ENCODE measurements around the gene CNPY4.

CNPY4 gene

GRCh38 chr7:100091411-100092181 is 27.8 kb upstream of the CNPY4 start:
- no peak for DNase-seq (ENCODE audit: low spot score)

GRCh38 chr7:100093054-100093453 is 26.4 kb upstream of the CNPY4 start:
- DNase-seq (ENCODE audit: low spot score), result no peak

GRCh38 chr7:100093498-100093897 is 25.9 kb upstream of the CNPY4 start:
- no peak for DNase-seq (ENCODE audit: low spot score)

DNA sequence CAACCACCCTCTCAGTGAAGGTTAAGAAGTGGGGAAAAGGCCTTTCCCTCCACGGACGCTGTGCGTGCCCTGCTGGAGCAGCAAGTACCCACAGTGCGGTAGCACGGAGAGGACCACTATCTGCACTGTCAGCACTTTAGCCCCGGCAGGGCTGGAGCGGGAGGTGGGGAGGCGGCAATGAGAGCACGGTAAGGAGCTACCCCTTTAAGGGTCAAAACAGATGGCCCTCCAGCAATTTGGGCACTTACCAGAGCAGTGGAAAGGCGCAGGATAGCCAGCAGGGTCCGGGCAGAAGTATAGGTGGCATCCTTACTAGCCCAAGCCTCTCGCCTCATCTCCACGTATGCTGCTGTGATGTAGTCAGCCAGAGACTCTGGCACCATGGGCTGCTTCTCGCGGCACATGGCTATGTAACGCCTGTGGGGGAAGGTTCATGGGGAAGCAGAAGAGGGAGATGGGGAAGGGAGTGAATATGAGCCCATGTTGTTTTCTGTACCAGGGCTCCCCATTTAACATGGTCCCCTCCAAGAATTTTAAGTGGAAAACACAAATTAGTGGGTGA is 25.4 kb upstream of the CNPY4 start:
- DNase-seq (ENCODE audit: low spot score), result no peak

- no peak for DNase-seq (ENCODE audit: low spot score)
Observed at GRCh38 chr7:100095289-100095688, 24.1 kb upstream of the CNPY4 start.

- DNase-seq (ENCODE audit: low spot score), result no peak
Observed at GRCh38 chr7:100095704-100096103, 23.7 kb upstream of the CNPY4 start.

DNA sequence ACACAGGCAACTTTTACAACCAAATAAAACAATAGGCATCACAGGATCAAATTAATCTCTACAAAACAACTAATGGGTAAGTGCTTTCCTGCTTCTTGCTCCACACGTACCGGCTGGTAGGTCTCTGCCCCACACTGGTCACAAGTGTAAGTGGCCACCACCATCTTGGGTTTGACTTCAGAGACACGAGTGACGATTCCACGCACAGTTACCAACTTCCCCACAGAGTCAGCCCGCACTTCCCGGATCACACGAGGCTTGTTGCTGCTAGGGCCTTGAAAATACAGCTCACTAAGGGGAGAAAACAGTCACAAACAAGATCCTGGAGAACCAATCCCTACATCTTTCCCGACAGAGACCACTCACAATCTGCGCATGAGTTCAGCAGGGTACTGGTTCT is 20.5 kb upstream of the CNPY4 start:
- DNase-seq (ENCODE audit: low spot score), result no peak

GRCh38 chr7:100099452-100099851 is 20.0 kb upstream of the CNPY4 start:
- no peak for DNase-seq (ENCODE audit: low spot score)

GRCh38 chr7:100100420-100101015 is 18.9 kb upstream of the CNPY4 start:
- DNase-seq (ENCODE audit: low spot score), result peak; percentile 97

- peak; percentile 99 for DNase-seq (ENCODE audit: low spot score)
Observed at GRCh38 chr7:100101016-100101862, 18.2 kb upstream of the CNPY4 start, which contains the start of the genes AP4M1 and MCM7. Gene AP4M1 (plus strand): TSS chr7:100101643. CDS start chr7:100101715, 72 bp downstream. Gene MCM7 (minus strand): TSS chr7:100101397. CDS start chr7:100101294, 103 bp downstream.

DNA sequence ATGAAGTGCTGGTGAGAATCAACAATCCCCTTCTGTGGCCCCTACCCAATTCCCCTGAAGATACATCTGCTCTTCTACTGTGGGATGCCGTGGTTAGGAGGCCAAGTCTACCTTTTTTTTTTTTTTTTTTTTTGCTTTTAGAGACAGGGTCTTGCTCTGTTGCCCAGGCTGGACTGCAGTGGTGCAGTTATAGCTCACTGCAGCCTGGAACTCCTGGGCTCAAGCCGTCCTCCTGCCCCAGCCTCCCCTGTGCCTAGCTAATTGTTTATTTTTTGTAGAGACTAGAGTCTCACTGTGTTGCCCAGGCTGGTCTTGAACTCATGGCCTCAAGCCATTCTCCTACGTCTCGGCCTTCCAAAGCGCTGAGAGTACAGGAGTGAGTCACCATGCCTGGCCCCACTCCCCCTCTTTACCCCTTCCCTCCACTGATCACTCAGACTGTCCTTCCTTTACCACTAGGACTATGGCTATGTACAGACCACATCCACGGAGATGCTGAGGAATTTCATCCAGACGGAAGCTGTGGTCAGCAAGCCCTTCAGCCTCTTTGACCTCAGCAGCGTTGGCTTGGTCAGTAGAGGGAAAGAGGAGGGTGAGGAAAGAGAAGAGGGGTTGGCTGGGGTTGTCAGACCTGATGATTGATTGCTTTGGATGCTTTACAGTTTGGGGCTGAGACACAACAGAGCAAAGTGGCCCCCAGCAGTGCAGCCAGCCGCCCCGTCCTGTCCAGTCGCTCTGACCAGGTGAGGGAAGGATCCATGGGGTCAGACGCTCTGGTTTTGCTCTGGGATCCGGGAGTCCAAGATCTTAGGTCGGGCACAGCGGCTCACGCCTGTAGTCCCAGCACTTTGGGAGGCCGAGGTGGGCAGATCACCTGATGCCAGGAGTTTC is 16.2 kb upstream of the CNPY4 start:
- no peak for DNase-seq (ENCODE audit: low spot score)

DNA sequence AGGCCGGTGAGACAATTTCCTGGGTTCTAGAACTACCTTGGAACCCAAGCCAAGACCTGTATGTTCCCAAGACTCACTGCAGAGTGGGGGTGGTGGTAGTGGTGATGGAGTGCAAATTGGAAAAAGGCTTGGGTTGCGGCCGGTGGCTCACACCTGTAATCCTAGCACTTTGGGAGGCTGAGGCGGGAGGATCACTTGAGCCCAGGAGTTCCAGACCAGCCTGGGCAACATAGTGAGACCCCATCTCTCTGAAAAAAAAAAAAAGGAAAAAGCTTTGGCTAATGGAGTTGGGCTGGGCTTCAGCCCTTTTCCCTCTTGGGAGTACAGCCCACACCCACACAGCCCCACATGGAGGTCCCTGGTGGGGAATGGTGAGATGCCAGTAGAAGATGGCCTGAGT is 13.9 kb upstream of the CNPY4 start:
- no peak for DNase-seq (ENCODE audit: low spot score)

- DNase-seq (ENCODE audit: low spot score), result no peak
Observed at GRCh38 chr7:100106633-100107032, 12.8 kb upstream of the CNPY4 start.

DNA sequence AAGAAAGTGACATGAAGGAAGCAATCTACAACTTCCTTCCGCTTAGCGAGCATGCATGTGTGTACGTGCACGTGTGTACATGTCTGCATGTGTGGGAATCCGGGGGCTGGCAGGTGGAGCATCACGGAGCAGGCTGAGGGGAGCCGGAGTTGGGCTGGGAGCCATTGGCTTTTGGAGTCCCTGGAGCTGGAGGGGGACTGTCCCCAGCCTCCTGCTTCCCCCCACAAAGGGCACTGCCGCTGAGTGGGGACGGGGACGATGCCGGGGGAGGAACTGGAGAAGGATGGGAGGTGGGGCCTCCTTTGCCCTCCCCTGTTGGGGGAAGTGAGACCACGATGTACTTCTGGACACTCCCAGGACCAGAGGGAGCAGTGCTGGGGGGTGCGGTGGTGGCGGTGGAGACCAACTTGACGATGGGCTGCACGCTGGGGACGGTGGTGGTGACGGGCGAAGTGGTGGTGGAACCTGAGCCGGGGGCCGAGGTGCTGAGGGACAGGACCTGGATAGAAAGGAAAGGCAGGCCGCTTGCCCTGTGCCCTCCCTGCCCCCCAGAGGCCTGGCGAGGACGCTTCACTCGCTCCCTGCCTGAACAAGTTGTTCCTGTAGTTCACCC is 12.2 kb upstream of the CNPY4 start:
- no peak for DNase-seq (ENCODE audit: low spot score)

DNA sequence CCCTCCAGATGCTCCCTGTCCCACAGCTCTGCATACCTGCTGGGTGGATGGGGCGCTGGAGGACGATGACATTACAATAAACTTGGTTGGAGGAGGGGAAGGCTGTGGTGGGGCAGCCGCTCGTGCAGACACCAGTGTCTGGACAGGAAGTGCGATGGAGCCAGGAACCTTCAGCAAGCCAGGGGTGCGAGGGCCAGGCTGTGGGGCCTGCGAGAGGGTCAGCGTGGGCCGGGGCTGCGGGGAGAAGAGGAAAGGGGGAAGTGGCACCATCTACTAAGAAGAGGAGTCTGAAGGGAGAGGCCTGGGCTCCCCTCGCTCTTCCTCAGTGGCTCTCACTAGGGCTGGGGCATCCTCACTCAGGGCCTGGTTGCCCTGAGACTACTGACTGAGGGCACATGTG is 11.5 kb upstream of the CNPY4 start:
- no peak for DNase-seq (ENCODE audit: low spot score)

- peak; percentile 59 for DNase-seq (ENCODE audit: low spot score)
Observed at GRCh38 chr7:100109521-100110163, 9.8 kb upstream of the CNPY4 start.

DNA sequence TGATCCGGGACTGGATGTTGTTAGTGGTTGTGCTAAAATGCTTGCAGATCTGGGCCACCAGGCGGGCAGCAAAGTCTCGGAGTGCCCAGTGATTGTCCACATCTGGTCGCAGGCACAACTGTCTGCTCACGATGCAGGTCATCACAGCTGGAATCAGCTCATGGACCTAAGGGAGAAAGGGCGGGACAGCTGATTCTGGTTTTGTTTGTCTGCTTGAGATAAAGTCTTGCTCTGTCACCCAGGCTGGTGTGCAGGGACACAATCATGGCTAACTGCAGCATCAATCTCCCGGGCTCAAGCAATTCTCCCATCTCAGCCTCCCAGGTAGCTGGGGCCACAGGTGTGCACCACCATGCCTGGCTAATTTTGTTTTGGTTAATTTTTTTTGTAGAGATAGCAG is 8.3 kb upstream of the CNPY4 start:
- no peak for DNase-seq (ENCODE audit: low spot score)

DNA sequence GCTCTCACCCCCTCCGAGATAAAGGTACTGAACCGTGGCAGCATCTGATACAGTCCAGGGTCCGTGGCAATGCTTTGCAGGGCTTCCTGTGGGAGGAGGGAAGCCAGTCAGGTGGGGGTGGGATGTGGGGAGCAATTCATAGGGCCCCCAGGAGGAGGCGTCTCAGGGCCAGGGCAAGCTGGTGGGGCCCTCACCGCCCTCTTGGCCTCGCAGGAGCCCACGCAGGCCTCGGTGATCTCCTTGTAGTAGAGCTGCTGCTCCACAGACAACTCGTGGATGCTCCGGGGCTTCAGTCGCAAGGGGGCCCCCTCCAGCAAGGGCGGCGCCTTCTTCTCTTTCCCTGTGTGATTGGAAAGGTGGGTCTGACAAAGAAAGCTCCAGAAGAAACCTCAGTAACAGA is 7.5 kb upstream of the CNPY4 start:
- no peak for DNase-seq (ENCODE audit: low spot score)

DNA sequence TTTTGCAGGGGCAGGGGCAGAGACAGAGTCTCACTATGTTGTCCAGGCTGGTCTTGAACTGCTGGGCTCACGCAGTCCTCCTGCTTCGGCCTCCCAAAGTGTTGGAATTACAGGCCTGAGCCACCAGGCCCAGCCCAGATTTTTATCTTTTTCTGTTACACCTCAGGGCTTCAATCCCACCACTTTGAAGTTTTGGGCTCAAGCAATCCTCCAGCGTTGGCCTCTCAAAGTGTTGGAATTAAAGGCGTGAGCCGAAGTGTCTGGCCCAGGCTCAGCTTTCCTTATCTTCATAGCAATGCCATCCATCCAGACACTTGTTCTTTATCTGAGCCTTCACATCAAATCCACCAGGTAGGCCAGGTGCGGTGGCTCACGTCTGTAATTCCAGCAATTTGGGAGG is 4.4 kb upstream of the CNPY4 start:
- no peak for DNase-seq (ENCODE audit: low spot score)

DNA sequence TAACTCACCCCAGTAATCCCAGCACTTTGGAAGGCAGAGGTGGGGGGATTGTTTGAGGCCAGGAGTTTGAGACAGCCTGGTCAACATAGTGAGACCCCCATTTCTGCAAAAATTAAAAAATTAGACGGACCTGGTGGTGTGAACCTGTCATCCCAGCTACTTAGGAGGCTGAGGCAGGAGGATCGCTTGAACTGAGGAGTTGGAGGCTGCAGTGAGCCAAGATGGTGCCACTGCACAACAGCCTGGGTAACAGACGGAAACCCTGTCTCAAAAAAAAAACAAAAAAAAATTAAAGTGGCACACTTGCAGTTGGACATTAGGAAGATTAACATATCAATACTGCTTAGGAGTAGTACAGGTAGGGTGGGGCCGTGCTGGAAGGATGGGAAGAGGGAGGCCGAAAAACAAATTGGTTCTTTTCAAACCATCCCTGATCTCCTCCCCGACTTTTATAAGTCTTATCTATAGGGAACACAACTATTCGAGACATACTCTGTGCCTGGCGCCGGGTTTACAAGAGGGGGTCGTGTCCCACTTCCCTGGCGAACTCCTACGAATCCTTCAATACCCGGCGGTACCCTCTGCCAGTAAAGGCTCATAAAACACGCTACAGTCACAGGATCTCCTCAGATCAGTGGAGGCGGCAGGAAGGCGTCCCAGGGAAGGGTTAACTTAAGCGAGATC is 904 bp upstream of the CNPY4 start:
- DNase-seq (ENCODE audit: low spot score), result no peak
